ENCODE data around the gene NCOA1. TPM values are rescaled to one million over a fixed set of nuclear protein-coding genes. Genes with fewer than 3 reads are reported as not detected.

NCOA1 gene
- total and polyA plus RNA-seq, 4 experiments from 2014 or later: 5.9 to 46.2 (median 34.8) TPM

DNA sequence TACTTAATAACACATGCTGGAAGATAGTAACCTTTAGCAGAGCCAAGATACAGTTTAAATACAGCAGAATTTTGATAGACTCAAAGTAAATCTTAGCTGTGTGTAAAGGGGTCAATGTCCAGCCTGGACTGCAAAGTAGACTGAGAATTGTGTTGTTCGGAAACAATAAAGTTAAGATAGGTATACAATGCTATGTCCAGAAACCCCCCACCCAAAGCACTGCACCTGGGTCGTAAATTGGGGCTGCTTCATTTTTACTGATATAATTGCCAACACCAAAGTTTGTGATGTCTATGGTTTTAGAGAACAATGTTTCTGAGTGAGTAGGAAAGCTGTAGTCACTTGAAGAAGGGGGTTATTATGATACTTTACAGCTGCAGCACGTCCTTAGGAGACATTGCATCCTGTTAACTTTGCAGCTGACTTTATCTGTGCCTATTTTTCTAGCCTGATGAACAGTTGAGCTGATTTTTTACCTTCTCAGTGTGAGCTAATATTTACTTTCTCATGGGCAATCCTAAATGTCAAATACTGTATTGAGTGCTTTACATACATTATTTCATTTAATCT is 4.3 kb upstream of the NCOA1 start:
- no peak for DNase-seq
- Mint-ChIP-seq H3K27me3 (no peaks in the 10 kb centered on the region), H3K4me3 (no peak overlapping the region), H3K4me1 (peaks cover 14 to 22% (median 17%) of the 10 kb centered on the region in 4 donors), H3K9me3 (peaks cover 0 to 2% (median 0%) of the 10 kb centered on the region in 8 donors), H3K36me3 (peaks cover 0 to 5% of the 10 kb centered on the region in 2 donors), H3K27ac (no peak overlapping the region)
- Histone ChIP-seq H3K27me3 (ENCODE audit: insufficient read depth, low read length) (no peaks in the 10 kb centered on the region), H3K36me3 (ENCODE audit: insufficient read depth, low read length) (no peaks in the 10 kb centered on the region), H3K4me1 (ENCODE audit: insufficient read depth, low read length) (peaks cover 14% of the 10 kb centered on the region), H3K27ac (ENCODE audit: low read depth, low read length) (no peak overlapping the region), H3K4me3 (ENCODE audit: low read length in 2 of 2) (no peak overlapping the region), H3K9me3 (ENCODE audit: control insufficient read depth in 1 of 2, low read length in 2 of 2) (no peaks in the 10 kb centered on the region)
- POLR2A ChIA-PET (ENCODE audit: partially characterized antibody): no interaction called here
- CTCF ChIA-PET (ENCODE audit: partially characterized antibody): interaction anchor here (0.8 to 1.7 kb wide), 4 partner anchors 21 to 407 kb away, joined by 3 read pairs; no protein-coding TSS in a partner anchor
- intact Hi-C loops (cut with micrococcal nuclease): no loop called here

DNA sequence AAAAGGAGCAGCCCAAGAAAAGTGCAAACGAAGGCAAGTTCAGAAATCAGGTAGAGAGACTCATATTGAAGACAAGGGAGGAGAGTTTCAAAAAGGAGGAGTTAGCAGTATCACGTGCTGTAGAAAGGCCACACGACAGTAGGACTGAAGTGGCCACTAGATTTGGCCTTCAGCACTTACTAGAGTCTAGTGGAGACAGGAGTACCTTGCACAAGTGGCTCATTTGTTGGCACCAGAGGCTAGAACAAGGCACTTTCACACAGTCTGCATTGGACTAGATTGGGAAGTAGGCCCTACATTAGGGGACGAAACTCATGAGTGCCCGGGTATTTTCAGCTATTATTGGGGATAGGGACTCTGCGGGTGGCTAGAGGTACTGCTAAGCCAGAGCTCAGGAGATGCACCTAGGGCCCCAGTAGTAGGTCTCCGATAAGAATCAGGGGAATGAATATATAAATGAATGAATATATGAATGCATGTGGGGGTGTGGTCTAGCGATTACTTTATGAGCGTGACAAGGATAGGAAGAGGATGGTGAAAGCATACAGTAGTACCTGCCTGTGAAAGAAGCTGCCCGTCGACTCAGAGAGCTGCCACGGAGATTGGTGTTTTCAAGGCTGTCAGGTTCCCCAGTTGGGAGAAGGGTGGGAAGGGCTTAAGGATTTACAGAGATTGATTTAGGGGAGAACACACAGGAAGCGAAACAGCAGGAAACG is 1.4 kb upstream of the NCOA1 start:
- Histone ChIP-seq H3K4me1 (ENCODE audit: insufficient read depth, low read length) (peaks cover 41% of the 10 kb centered on the region), H3K4me3 (ENCODE audit: low read length in 2 of 2) (peak overlapping the region in 1 of 2 donors; percentile 41), H3K36me3 (ENCODE audit: insufficient read depth, low read length) (no peaks in the 10 kb centered on the region), H3K9me3 (ENCODE audit: control insufficient read depth in 1 of 2, low read length in 2 of 2) (no peaks in the 10 kb centered on the region), H3K27ac (ENCODE audit: low read depth, low read length) (peak overlapping the region; percentile 84), H3K27me3 (ENCODE audit: insufficient read depth, low read length) (no peaks in the 10 kb centered on the region)
- Mint-ChIP-seq H3K4me1 (peaks cover 34 to 49% (median 42%) of the 10 kb centered on the region in 4 donors), H3K9me3 (peaks cover 0 to 2% (median 0%) of the 10 kb centered on the region in 8 donors), H3K36me3 (peaks cover 0 to 5% of the 10 kb centered on the region in 2 donors), H3K27ac (peak overlapping the region; percentile 94 to 98 (median 97)), H3K4me3 (peak overlapping the region; percentile 82 to 95 (median 90)), H3K27me3 (no peaks in the 10 kb centered on the region)
- no peak for DNase-seq
- ChIA-PET POLR2A (ENCODE audit: partially characterized antibody) (interaction anchor here (1.5 to 3.2 kb wide), 3 partner anchors 17 to 303 kb away, joined by 6 to 20 read pairs (median 8); partner anchors contain the start of genes CENPO and PTRHD1), CTCF (ENCODE audit: partially characterized antibody) (no interaction called here)
- intact Hi-C loops (cut with micrococcal nuclease): loop anchor here (2.0 to 5.0 kb wide), 4 partner anchors 129 to 1753 kb away; partner anchors contain the start of genes CENPO, HADHA, HADHB and ITSN2

DNA sequence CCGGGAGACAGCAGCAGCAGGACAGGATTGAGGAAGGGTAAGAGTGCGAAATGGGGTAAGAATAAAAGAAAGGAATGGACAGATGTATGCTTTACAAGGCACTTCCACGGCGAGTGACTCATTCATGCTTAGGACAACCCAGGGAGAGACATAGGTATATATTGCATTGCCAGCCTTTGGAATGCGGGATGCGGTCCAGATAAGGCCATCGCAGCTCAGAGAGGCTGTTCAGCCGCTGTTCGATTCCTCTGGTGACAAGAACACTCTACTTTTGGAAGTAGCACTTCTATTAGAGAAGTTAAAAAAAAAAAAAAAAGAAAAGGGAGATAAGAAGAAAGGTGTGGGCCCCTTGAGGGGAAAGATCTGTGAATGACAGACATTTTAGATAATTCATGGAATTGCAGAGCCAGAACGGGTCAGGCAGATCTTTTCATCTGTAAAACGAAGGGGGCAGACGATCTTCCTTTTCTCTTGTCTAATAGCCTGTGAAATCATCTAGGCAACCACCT is 819 bp upstream of the NCOA1 start:
- peak overlapping the region in 1 of 2 donors; percentile 41 for H3K4me3 ChIP-seq (ENCODE audit: low read length in 2 of 2)
- H3K27me3 ChIP-seq (ENCODE audit: insufficient read depth, low read length): no peaks in the 10 kb centered on the region
- peak overlapping the region; percentile 82 to 95 (median 90) for H3K4me3 Mint-ChIP-seq
- no peaks in the 10 kb centered on the region for H3K36me3 ChIP-seq (ENCODE audit: insufficient read depth, low read length)
- H3K9me3 Mint-ChIP-seq: peaks cover 0 to 2% (median 0%) of the 10 kb centered on the region in 8 donors
- H3K9me3 ChIP-seq (ENCODE audit: control insufficient read depth in 1 of 2, low read length in 2 of 2): no peaks in the 10 kb centered on the region
- ChIA-PET CTCF (ENCODE audit: partially characterized antibody) (interaction anchor here (1.2 kb wide), 1 partner anchor 11 kb away, joined by 4 read pairs; no protein-coding TSS in a partner anchor), POLR2A (ENCODE audit: partially characterized antibody) (interaction anchor here (0.8 to 3.2 kb wide), 6 partner anchors 18 to 565 kb away, joined by 3 to 20 read pairs (median 6); partner anchors contain the start of genes ATAD2B, CENPO and PTRHD1)
- H3K27ac Mint-ChIP-seq: peak overlapping the region; percentile 94 to 98 (median 97)
- H3K4me1 Mint-ChIP-seq: peaks cover 36 to 53% (median 45%) of the 10 kb centered on the region in 4 donors
- H3K27me3 Mint-ChIP-seq: no peaks in the 10 kb centered on the region
- peaks cover 44% of the 10 kb centered on the region for H3K4me1 ChIP-seq (ENCODE audit: insufficient read depth, low read length)
- peaks cover 0 to 5% of the 10 kb centered on the region in 2 donors for H3K36me3 Mint-ChIP-seq
- peak in 1 of 5 donors; percentile 5 for DNase-seq
- peak overlapping the region; percentile 84 for H3K27ac ChIP-seq (ENCODE audit: low read depth, low read length)
- intact Hi-C loops (cut with micrococcal nuclease): loop anchor here (2.0 to 5.0 kb wide), 4 partner anchors 129 to 1752 kb away; partner anchors contain the start of genes CENPO, HADHA, HADHB and ITSN2

DNA sequence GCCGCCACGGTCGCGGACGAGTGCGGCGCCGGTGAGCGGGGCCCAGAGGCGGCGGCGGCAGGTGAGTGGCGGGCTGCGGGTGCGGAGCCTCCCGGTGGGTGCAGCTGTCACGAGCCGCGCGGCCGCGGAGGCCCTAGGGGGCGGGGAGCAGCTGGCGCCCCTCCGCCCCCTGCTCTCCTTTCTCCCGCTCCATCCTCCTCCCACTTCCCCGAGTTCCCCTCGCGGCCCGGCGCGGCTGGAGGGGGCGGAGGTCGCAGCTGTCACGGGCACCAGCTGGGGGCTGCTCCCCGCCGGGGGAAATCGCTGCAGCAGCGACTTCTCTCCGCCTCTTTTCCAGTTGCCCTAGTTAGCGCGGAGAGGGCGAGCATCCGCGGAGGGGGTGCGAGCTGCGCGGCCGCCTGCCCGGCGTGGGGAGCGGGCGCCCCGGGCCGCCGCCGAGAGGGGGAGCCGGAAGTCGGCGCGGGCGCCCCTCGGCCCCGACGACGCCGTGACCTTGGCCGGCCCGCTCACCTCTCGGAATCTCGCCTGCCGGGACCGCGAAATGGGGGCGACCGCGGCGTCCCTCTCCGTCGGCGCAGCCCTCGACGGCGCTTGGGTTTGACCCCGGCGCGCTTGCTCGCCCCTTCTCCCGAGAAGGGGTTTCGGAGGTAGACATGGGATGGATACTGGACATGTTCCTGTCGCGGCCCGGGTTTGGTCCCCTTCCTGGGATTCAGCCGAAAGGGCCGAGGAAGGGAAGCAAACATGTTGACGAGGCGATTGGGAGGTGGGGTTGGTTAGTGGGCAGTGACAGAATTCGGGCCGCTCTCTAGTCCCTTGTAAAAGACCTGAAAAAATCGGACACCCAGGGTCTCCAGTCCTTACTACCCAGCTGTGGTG is 727 bp downstream of the NCOA1 start:
- Histone ChIP-seq H3K27ac (ENCODE audit: low read depth, low read length) (peak overlapping the region; percentile 53), H3K4me3 (ENCODE audit: low read length in 2 of 2) (peak overlapping the region; percentile 51 to 62), H3K27me3 (ENCODE audit: insufficient read depth, low read length) (no peaks in the 10 kb centered on the region), H3K4me1 (ENCODE audit: insufficient read depth, low read length) (peaks cover 57% of the 10 kb centered on the region), H3K36me3 (ENCODE audit: insufficient read depth, low read length) (no peaks in the 10 kb centered on the region), H3K9me3 (ENCODE audit: control insufficient read depth in 1 of 2, low read length in 2 of 2) (no peaks in the 10 kb centered on the region)
- Mint-ChIP-seq H3K36me3 (peaks cover 0 to 5% of the 10 kb centered on the region in 2 donors), H3K4me3 (peak overlapping the region; percentile 84 to 90 (median 87)), H3K9me3 (peaks cover 0 to 2% (median 0%) of the 10 kb centered on the region in 8 donors), H3K4me1 (peaks cover 42 to 64% (median 54%) of the 10 kb centered on the region in 4 donors), H3K27ac (peak overlapping the region; percentile 69 to 93 (median 89)), H3K27me3 (no peaks in the 10 kb centered on the region)
- ChIA-PET CTCF (ENCODE audit: partially characterized antibody) (interaction anchor here (0.7 to 1.2 kb wide), 2 partner anchors 9 to 334 kb away, joined by 3 to 4 read pairs; no protein-coding TSS in a partner anchor), POLR2A (ENCODE audit: partially characterized antibody) (interaction anchor here (0.6 to 3.2 kb wide), 7 partner anchors 20 to 1578 kb away, joined by 3 to 20 read pairs (median 6); partner anchors contain the start of genes CENPO, ITSN2 and PTRHD1)
- DNase-seq: peak; percentile 65 to 85 (median 69)
- intact Hi-C loops (cut with micrococcal nuclease): loop anchor here (2.0 to 5.0 kb wide), 4 partner anchors 131 to 1751 kb away; partner anchors contain the start of genes CENPO, HADHA, HADHB and ITSN2

DNA sequence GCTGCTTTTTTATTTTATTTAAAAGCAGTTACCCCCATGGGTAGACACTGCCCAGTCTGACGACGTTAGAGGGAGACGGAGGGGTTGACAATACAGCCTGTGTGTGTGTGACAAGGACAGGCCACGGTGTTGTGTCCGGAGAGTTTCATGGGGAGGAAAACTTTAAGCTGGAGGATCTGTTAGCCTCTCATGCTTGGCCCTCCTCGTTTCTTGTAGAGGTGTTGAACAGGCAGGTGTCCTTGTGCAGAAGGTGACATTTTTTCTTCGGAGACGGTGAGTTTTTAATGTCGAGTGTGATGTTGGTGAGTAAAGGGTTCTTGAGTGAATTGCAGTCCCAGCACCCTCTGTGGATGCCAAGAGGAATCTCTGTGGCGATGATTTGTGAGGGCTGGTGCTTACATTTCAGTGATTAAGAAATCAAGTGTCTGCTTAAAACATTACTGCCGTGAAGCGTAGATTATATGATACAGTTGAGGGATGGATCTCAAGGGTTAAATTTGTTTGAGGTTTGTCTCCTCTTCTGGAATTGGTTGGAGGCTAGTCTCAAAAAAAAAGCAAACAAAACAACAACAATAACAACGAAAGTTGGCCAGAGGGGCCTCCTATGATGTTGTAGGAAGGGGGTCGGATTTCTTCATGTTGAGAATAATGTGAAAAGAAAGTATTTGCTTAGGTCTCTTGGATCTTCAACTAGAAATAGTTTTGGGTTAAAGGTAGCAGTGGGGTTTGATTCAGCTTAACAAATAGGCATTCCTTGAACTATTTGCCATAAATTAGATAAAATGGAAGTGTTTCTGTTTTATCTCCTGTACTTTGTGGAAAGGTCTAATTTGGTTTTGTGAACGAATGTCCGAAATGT is 1.6 kb downstream of the NCOA1 start:
- peaks cover 46 to 66% (median 57%) of the 10 kb centered on the region in 4 donors for H3K4me1 Mint-ChIP-seq

More for the DNA sequence above, 1.6 kb downstream of the NCOA1 start:
- ChIA-PET CTCF (ENCODE audit: partially characterized antibody) (no interaction called here), POLR2A (ENCODE audit: partially characterized antibody) (interaction anchor here (3.2 kb wide), 1 partner anchor 300 kb away, joined by 20 read pairs; the partner anchor contains the start of genes CENPO and PTRHD1)
- H3K36me3 Mint-ChIP-seq: peaks cover 0 to 5% of the 10 kb centered on the region in 2 donors
- peak; percentile 1 to 39 (median 6) for DNase-seq
- Histone ChIP-seq H3K4me3 (ENCODE audit: low read length in 2 of 2) (peak overlapping the region; percentile 51 to 62), H3K27me3 (ENCODE audit: insufficient read depth, low read length) (no peaks in the 10 kb centered on the region), H3K4me1 (ENCODE audit: insufficient read depth, low read length) (peaks cover 60% of the 10 kb centered on the region), H3K9me3 (ENCODE audit: control insufficient read depth in 1 of 2, low read length in 2 of 2) (no peaks in the 10 kb centered on the region), H3K27ac (ENCODE audit: low read depth, low read length) (peak overlapping the region; percentile 53), H3K36me3 (ENCODE audit: insufficient read depth, low read length) (no peaks in the 10 kb centered on the region)
- H3K9me3 Mint-ChIP-seq: peaks cover 0 to 2% (median 0%) of the 10 kb centered on the region in 8 donors
- intact Hi-C loops (cut with micrococcal nuclease): loop anchor here (5.0 kb wide), 1 partner anchor 1750 kb away; the partner anchor contains the start of genes HADHA and HADHB
- H3K27ac Mint-ChIP-seq: peak overlapping the region; percentile 21 to 93 (median 75)
- H3K27me3 Mint-ChIP-seq: no peaks in the 10 kb centered on the region
- H3K4me3 Mint-ChIP-seq: peak overlapping the region; percentile 82 to 90 (median 86)

Measured in CD4-positive, alpha-beta memory T cell (primary cell).